HCT116 (cell line): ENCODE data around the gene PHF21B.

Experiments used
- CEBPB ChIP-seq: IDR thresholded peaks from 2 replicates; pipeline ENCODE4 v1.6.1; 2012; ENCODE audit warnings: low read depth
- CTCF ChIP-seq, 3 experiments: fragments of 200-600 bp in 1 of 3; sonication (generic) in 1 of 3; IDR thresholded peaks in 2 of 3; conservative IDR thresholded peaks in 1 of 3; 2 replicates each; pipeline ENCODE4 v1.5.1; 2012 to 2017; ENCODE audit warnings: low read depth in 2 of 3, low read length in 2 of 3, antibody characterized with exemption in 1 of 3, borderline replicate concordance in 1 of 3, control low read depth in 1 of 3, mild to moderate bottlenecking in 1 of 3, mixed read lengths in 1 of 3, mixed run types in 1 of 3, moderate library complexity in 1 of 3; ENCODE audit not compliant: insufficient read depth in 1 of 3
- EZH2 ChIP-seq: fragments of 200-600 bp; sonication (generic); IDR thresholded peaks from 2 replicates; pipeline ENCODE4 v1.6.1; 2017; ENCODE audit warnings: antibody characterized with exemption, mixed run types
- JUND ChIP-seq: IDR thresholded peaks from 2 replicates; pipeline ENCODE4 v1.6.1; 2012
- POLR2A ChIP-seq: IDR thresholded peaks from 2 replicates; pipeline ENCODE4 v1.7.0; 2011; ENCODE audit warnings: borderline replicate concordance; ENCODE audit not compliant: insufficient read depth, insufficient read length; ENCODE audit errors: extremely low read depth
- TCF7L2 ChIP-seq: IDR thresholded peaks from 2 replicates; pipeline ENCODE4 v1.7.0; 2011; ENCODE audit warnings: borderline replicate concordance, inconsistent platforms; ENCODE audit not compliant: insufficient read depth, insufficient read length; ENCODE audit errors: extremely low read depth
- ZNF274 ChIP-seq: fragments of 200-500 bp; sonication (Bioruptor generic); IDR thresholded peaks from 2 replicates; pipeline ENCODE4 v1.6.1; 2014; ENCODE audit warnings: mild to moderate bottlenecking, low read depth, low read length, inconsistent platforms

DNA sequence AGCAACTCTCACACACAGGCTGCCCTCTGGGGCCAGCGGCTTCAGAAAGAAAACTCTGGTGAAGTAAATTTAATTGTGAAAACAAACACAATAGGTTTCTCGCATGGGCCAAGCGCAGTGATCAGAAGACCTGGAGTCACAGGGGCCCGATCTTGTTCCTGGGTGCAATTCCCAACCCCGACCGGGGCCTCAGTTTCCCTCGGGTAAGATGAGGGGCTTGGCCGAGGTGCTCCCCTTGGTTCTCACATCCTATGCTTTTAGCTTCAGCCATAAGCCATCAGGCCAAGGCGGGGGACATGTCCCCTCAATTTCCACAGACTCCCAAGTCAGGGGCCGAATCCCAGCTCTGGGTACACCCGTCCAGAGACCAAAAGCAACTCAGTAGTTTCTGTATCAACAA, 11.5 kb downstream of the PHF21B start:
- TF ChIP-seq POLR2A = no peak
- TF ChIP-seq TCF7L2 = no peak
- TF ChIP-seq JUND = no peak
- no peak for TF ChIP-seq EZH2
- TF ChIP-seq CTCF (IDR thresholded peaks at IDR 0.05 in 2 of 3, conservative IDR thresholded peaks at IDR 0.05 in 1 of 3; ENCODE audit: borderline replicate concordance in 1 of 3, insufficient read depth in 1 of 3, low read depth in 2 of 3, low read length in 2 of 3) = no peak
- TF ChIP-seq ZNF274 = no peak
- TF ChIP-seq CEBPB = no peak
